Measurements from ENCODE around the gene HYAL3.
"Not testable (repeated sequence)": the region's sequence is repeated elsewhere in the genome, so short reads cannot be mapped to it uniquely, and the experiment has no call there.

The HYAL3 gene

DNA sequence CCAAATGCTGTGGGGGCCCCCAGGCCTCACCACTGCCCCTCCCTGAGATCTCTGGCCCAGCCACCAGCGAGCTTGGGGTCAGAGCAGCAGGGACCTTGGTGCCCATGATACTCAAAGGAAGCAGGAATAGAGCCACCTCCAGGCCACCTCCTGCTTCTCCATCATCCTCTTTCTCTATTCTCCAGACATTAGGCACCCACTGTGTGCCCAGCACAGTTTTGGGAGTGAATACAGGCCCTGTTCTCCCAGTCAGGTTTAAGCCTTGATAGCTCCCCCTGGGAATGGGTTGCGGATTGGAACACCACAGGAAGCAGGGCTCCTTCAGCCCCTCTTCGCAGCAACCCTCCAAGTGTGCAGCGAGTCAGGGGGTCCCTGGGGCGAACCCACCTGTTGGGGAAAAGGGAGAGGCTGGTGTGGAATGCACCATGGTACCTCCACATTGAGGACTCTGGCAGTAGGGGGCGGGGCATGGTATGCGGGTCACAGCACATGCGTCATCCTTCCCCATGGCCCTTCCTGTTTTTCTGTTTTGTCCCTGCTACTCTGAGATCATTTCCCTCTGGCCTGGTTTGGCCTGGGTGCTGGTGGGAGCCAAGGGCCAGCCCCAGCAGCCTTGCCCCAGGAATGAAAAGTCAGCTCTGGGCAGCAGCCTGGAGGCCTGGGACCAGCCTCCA, 44.5 kb downstream of the HYAL3 start:
- DNase-seq = no peak

- DNase-seq = peak; percentile 30
Measured at GRCh38 chr3:50251220-50251619, 48.0 kb downstream of the HYAL3 start.

DNA sequence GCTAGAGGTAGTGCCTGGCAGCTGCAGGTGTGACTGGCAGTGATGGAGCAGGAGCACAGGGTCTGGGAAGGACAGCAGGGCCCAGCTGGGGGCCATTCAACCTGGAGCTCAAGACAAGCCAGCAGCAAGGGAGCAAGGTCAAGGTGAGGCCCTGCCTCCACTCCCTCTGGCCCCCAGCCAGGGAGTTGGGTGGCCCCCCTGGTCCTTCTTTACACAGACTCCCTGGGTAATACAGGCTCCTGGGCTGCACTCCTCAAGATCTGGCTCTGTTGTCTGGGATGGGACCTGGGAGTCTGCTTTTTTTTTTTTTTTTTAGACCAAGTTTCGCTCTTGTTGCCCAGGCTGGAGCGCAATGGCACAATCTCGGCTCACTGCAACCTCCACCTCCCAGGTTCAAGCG, 48.7 kb downstream of the HYAL3 start:
- DNase-seq = no peak

DNA sequence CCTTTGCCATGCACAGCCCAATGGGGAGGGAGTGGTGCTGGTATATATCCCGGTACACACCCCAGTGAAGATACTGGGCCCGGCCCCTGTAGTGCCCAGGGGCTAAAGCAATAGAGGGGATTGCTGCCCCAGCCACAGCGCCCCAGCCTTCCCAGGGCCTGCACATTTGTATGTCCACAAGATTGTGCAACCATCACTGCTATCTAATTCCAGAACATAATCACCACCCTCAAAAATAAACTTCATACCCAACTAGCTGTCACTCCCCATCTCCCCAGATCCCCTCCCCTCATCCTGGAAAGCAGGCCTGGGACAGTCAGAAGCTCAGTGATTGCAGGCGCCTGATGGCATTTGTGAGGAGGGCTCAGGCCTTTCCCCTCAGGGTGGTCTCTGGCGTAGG, 49.7 kb downstream of the HYAL3 start:
- no peak for DNase-seq

GRCh38 chr3:50248387-50248786, 50.8 kb downstream of the HYAL3 start:
- DNase-seq = no peak

GRCh38 chr3:50246517-50246954, 52.7 kb downstream of the HYAL3 start:
- DNase-seq = peak; percentile 87

DNA sequence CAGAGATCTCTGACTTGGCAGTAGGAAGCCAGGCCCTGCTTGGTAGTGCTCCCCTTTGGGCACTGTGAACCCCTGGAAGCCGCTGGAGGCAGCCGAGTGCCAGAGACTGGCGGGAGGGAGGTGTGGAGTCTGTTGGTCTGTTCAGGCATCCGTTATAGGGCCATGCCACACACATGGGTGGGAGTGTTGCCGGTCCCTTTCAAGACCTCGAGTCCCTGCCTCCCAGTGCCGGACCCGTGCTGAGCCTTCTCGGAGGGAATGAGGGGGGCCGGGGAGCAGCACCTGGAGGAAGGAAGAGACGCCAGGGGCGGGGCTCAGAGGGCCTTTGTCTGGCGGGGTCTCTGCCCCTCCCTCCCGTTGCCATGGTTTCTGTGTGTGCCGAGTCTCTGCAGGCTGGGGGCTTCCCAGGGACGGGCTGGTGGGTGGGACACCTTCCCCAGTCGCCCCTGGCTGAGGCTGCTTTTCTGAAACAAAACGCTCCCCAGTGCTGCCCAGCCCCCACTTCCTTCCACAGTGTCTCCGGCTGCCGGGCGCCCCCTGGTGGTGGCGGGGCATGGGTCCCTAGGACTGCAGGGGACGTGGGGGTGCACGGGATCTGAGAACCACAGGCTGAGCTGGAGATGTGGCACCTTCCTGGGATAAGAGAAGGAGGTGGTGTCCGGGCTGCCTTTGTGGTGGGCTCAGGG, 53.2 kb downstream of the HYAL3 start:
- peak; percentile 90 for DNase-seq

DNA sequence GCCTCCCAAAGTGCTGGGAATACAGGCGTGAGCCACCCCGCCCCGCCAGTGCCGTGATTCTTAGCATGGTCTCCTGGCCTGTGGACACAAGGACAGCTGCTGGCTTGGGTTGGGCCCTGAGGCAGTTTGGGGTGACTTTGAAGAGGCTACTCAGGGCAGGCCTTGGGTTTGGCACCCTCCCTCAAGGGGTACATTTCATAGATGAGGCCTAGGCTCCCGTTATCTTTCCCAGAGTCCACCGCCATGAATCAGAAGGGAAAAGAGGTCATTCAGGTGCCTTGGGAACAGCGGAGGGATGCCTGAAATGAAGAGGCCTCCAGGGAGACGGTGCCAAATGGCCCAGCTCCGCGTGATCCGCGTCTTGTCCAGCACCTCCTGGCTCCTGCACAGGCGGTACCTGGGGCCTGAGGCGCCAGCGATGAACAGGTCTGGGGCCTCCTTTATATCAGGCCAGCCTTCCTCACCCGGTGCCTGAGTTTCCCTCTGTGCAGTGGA, 53.9 kb downstream of the HYAL3 start:
- no peak for DNase-seq

DNA sequence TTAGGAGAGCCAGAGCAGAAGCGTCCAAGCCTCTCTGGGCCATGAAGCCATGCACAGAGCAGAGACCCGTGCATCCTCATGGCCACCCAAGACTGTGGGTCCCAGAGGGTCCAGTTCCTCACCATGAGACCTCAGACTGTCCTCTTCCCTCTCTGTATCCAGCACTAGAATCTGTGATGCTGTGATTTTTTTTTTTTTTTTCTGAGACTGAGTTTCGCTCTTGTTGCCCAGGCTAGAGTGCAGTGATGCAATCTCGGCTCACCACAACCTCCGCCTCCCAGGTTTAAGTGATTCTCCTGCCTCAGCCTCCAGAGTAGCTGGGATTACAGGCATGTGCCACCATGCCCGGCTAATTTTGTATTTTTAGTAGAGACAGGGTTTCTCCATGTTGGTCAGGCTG, 54.4 kb downstream of the HYAL3 start:
- DNase-seq = not testable (repeated sequence)

DNA sequence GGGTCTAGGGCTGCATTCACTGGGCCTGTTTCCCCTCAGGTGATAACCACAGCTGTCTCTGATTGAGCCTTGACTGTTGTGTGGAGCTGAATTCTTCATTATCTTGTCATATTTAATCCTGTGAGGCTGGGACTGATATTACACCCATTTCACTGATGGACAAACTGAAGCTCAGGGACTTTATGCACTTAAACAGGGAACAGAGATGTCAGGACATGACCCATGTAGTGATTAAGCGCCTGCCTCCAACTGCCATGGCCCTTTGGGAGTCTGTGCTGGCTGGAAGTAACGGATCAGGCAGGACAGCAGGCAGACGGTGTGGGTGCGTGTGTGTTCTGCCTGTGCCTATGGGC, 55.7 kb downstream of the HYAL3 start:
- no peak for DNase-seq

GRCh38 chr3:50242851-50243542, 56.2 kb downstream of the HYAL3 start:
- peak; percentile 33 for DNase-seq

Data from CD4-positive, alpha-beta T cell treated with Interleukin-4 for 4 hours (primary cell).